ENCODE data around the gene INHBB. TPM values are rescaled to one million over a fixed set of nuclear protein-coding genes. Genes with fewer than 3 reads are reported as not detected.

The INHBB gene
- total RNA-seq, 2 donors from 2014 or later, result not detected

DNA sequence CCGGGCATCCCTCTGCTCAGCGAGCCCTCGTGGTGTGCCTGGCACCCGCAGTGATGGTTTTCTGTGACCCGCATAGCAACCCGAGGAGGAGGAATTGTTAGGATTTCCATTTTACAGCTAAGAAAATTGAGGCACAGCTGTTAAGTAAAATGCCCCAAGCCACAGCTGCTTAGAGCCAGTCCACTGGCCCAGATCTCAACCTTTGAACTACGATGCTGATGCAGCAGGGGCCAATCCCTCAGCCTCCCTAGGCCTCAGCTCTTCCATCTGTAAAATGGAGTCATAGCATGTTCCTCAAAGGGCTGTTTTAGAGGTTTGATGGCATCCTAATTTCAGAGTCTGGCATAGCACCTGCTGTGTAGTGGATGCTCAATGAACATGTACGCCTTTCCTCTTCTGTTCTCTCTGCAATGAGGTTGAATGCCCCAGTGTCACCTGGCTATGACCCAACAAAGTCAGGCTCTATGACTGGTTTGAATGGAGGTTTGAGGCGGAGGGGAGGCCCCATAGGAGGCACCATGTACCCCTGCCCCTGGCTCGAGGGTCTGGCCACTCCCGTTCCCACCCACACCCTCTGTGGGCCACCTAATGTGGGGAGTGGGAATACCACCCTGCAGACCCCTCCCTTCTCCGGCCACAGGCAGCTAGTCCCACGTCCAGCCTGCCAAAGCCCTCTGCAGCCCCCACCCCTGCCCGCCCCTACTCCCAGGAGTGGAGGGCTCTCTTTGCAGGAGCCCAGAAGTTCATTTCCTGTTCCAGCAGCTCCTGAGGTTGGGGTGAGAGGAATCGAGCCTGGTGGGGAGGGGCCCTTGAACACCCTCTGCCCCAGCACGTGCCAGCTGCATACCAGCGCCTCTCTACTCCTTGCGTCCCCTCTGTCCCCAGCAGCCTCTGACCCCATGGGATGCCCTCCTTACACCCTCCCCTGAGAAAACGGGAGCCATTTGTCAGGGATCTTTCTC lies 31.0 kb downstream of the INHBB start:
- H3K4me1 Mint-ChIP-seq (ENCODE audit: low read depth in 2 of 2), result no peaks in the 10 kb centered on the region
- ATAC-seq, result no peak
- no peaks in the 10 kb centered on the region for H3K36me3 Mint-ChIP-seq
- no peak overlapping the region for H3K4me3 Mint-ChIP-seq
- peaks cover 0 to 5% of the 10 kb centered on the region in 2 donors for H3K27me3 Mint-ChIP-seq
- DNase-seq (ENCODE audit: low spot score), result no peak
- H3K27ac Mint-ChIP-seq, result no peak overlapping the region
- H3K9me3 Mint-ChIP-seq, result no peaks in the 10 kb centered on the region

DNA sequence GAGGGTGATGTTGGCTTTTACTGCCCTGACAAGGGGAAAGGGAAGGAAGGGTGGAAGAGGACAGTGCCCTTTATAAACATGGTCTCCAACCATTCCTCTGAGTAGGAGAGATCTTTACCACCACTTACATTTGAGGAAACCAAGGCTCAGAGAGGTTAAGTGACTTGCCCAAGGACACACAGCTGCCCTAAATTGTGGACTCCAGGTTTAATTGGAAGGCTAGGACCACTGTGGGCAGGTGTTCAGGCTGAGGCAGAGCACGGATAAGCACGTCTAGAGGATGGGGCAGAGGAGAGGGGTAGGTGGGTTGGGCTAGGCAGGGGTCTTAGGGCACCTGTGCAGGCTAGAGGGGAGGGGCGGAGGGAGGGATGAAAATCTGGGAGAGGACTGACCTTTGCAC lies 32.7 kb downstream of the INHBB start:
- ATAC-seq, result no peak
- H3K9me3 Mint-ChIP-seq, result no peaks in the 10 kb centered on the region
- no peak overlapping the region for H3K4me3 Mint-ChIP-seq
- no peaks in the 10 kb centered on the region for H3K4me1 Mint-ChIP-seq (ENCODE audit: low read depth in 2 of 2)
- peaks cover 0 to 5% of the 10 kb centered on the region in 2 donors for H3K27me3 Mint-ChIP-seq
- H3K36me3 Mint-ChIP-seq, result no peaks in the 10 kb centered on the region
- no peak overlapping the region for H3K27ac Mint-ChIP-seq
- no peak for DNase-seq (ENCODE audit: low spot score)

DNA sequence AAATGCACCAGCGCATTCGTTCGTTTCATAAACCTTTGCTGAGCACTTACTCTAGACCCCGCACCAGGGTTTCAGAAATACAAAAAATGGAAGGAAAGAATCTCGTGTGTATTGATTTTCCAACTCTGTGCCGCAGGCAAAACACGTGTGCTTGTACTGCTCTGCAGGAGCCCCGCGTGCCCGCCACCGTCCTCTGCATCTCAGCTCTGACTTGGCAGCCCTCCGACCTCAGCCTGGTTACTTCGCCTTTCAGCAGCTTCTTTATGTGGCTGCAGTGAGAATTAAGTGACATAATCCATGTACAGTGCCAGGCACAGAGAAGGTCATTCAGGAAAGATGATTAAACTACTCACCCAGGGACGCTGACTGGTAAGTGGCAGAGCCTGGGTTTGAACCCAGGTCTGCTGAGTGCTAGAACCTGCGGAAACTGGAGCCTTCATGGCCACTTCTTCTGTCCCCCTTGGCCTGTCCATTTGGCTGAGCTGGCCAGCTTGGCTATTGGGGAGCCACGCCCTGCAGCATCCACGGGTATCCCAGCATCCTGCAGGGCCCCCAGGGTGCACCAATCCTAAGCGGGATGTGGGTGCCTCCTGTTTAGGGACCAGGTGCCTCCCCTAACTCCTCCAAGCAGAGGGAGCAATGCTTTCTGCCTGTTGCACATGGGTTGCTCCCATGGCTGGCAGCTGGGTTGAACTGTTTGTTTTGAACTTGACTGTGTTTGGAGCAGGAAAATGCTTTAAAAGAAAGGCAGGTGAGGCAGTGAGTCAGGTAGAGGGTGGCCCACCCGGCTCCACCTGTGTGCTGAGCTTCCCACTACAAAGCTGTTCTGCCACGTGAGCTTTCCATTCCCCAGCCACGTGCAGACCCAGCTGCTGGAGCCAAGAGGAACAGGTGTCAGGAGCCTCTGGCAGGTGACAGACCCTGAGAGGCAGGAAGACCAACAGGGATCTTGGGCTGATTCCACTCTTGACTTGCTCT lies 34.3 kb downstream of the INHBB start:
- DNase-seq (ENCODE audit: low spot score) (no peak), ATAC-seq (no peak)
- Mint-ChIP-seq H3K27ac (no peak overlapping the region), H3K27me3 (peaks cover 0 to 5% of the 10 kb centered on the region in 2 donors), H3K4me1 (ENCODE audit: low read depth in 2 of 2) (no peaks in the 10 kb centered on the region), H3K4me3 (no peak overlapping the region), H3K36me3 (no peaks in the 10 kb centered on the region), H3K9me3 (no peaks in the 10 kb centered on the region)

DNA sequence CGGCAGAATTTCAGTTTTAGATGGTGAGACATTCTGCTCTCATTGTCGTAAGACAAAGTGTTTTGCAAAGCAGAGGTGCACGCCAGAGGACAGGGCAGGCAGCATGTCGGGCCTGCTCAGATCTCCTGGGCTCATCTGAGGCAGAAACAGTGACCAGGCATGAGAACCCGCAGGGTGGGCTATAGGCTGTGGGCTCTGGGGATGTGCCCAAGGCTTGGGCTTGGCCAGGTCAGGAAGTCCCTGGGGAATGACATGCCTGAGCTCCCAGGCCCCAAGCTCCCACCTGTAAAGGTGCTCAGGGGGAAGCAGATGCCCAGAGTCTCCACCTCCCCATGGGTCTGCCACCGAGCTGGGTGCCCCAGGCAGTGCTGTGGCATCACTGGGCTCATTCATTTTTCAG lies 35.3 kb downstream of the INHBB start:
- H3K9me3 Mint-ChIP-seq, result no peaks in the 10 kb centered on the region
- ATAC-seq, result no peak
- H3K4me1 Mint-ChIP-seq (ENCODE audit: low read depth in 2 of 2), result no peaks in the 10 kb centered on the region
- no peaks in the 10 kb centered on the region for H3K36me3 Mint-ChIP-seq
- H3K4me3 Mint-ChIP-seq, result no peak overlapping the region
- peaks cover 0 to 5% of the 10 kb centered on the region in 2 donors for H3K27me3 Mint-ChIP-seq
- H3K27ac Mint-ChIP-seq, result no peak overlapping the region
- DNase-seq (ENCODE audit: low spot score), result no peak

DNA sequence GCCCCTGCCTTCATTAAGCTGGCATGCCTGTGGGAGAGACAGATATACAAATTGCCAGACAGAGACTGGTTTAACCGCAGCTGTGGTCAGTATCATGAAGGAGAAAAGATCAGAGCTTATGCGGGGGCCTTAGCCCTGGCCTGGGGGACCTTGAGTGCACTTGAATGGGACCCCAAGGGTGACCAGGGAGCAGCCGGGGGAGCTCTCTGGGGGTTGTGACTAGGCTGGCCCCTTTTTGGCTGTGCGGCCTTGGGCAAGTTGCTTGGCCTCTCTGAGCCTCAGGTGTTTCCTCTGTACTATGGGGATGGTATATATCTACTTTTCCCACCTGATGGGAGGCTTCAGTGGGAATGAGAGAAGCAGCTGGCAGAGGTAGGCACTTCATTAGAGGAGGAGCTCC lies 35.7 kb downstream of the INHBB start:
- Mint-ChIP-seq H3K4me1 (ENCODE audit: low read depth in 2 of 2) (no peaks in the 10 kb centered on the region), H3K27ac (no peak overlapping the region), H3K4me3 (no peak overlapping the region), H3K27me3 (peaks cover 0 to 5% of the 10 kb centered on the region in 2 donors), H3K36me3 (no peaks in the 10 kb centered on the region), H3K9me3 (no peaks in the 10 kb centered on the region)
- DNase-seq (ENCODE audit: low spot score) (no peak), ATAC-seq (no peak)

DNA sequence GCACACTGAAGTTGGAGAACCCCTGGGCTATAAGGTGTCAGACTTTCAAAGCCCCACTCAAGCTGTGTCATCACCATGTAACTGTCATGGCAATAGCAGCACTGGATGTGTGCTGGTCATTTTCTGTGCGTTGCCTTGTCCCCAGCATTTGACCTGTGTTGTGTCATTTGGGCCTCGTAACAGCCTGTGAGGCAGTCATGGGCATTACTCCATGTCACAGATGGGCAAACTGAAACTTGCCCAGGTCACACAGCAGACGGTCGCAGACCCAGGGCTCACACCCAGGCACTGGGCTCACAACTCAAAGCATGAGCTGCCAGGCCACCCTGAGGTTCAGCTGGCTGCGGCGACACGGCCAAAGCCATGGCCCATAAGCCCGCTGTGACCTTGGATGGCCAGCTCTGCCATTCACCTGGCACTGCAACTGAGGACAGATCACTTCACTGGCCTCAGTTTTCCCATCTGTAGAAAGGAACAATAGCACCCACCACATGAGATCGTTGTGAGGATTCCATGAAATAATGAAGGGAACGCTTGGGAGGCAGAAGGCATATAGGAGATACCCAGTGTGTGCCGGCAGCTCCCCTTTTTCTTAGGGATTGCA lies 36.7 kb downstream of the INHBB start:
- DNase-seq (ENCODE audit: low spot score) (no peak), ATAC-seq (no peak)
- no peaks in the 10 kb centered on the region for H3K9me3 Mint-ChIP-seq
- no peaks in the 10 kb centered on the region for H3K36me3 Mint-ChIP-seq
- peaks cover 0 to 3% of the 10 kb centered on the region in 2 donors for H3K27me3 Mint-ChIP-seq
- H3K4me1 Mint-ChIP-seq (ENCODE audit: low read depth in 2 of 2), result no peaks in the 10 kb centered on the region
- no peak overlapping the region for H3K27ac Mint-ChIP-seq
- H3K4me3 Mint-ChIP-seq, result no peak overlapping the region

DNA sequence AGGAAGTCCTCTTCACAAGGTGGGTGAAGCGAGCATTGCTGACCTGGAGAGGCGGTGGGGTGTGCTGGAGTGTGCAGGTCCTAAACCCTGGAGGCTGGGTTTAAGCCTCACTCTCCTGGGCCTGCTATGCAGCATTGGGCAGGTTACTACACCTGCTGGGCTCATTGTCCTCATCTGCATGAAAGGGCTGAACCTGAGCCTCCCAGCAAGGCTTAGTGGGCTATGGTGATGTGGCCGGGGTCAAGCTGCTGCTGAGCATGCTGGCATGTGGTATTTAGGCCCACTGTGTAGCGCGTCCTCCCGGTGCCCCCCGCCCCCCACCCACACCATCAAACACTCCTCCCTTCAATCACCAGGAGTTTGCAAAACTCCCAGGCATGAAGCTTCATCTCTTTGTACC lies 37.3 kb downstream of the INHBB start:
- H3K27ac Mint-ChIP-seq, result no peak overlapping the region
- no peaks in the 10 kb centered on the region for H3K4me1 Mint-ChIP-seq (ENCODE audit: low read depth in 2 of 2)
- ATAC-seq, result no peak
- no peaks in the 10 kb centered on the region for H3K27me3 Mint-ChIP-seq
- DNase-seq (ENCODE audit: low spot score), result no peak
- H3K9me3 Mint-ChIP-seq, result no peaks in the 10 kb centered on the region
- no peaks in the 10 kb centered on the region for H3K36me3 Mint-ChIP-seq
- H3K4me3 Mint-ChIP-seq, result no peak overlapping the region

DNA sequence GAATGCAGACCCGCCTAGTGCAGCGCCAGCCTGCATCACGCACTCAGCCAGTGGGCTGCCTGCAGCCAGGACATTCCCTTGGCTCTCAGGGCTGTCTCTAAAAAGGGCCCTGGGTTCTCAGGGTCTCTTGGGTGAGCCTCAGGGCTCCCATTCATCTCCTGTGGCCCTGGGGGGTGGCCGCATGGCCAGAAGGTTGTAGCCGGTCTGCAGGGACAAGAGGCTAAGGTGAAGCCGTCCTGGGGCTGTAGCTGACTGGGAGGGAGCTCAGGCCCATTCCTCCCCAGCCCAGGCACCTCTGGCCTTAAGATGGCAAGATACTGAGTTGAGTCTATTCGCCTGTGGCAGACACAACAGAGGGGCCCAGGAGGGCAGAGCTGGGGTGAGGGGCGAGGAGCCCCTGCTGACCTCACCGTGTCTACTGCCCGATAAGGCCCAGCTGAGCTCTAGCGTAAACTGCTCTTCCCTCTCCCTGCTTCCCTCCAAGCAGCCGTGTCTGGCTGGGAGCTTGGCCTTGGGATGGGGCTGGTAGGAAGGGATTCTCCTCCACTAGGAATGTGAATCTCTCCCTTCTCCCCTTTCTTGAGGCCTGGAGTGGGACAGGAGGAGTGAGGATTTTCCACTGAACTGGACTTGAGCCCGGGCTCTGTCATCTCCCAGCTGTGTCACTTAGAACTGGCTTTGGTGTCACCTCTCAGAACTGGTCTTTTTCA lies 37.9 kb downstream of the INHBB start:
- no peaks in the 10 kb centered on the region for H3K9me3 Mint-ChIP-seq
- H3K27ac Mint-ChIP-seq, result no peak overlapping the region
- no peaks in the 10 kb centered on the region for H3K27me3 Mint-ChIP-seq
- DNase-seq (ENCODE audit: low spot score) (no peak), ATAC-seq (no peak)
- H3K36me3 Mint-ChIP-seq, result no peaks in the 10 kb centered on the region
- H3K4me3 Mint-ChIP-seq, result no peak overlapping the region
- no peaks in the 10 kb centered on the region for H3K4me1 Mint-ChIP-seq (ENCODE audit: low read depth in 2 of 2)

DNA sequence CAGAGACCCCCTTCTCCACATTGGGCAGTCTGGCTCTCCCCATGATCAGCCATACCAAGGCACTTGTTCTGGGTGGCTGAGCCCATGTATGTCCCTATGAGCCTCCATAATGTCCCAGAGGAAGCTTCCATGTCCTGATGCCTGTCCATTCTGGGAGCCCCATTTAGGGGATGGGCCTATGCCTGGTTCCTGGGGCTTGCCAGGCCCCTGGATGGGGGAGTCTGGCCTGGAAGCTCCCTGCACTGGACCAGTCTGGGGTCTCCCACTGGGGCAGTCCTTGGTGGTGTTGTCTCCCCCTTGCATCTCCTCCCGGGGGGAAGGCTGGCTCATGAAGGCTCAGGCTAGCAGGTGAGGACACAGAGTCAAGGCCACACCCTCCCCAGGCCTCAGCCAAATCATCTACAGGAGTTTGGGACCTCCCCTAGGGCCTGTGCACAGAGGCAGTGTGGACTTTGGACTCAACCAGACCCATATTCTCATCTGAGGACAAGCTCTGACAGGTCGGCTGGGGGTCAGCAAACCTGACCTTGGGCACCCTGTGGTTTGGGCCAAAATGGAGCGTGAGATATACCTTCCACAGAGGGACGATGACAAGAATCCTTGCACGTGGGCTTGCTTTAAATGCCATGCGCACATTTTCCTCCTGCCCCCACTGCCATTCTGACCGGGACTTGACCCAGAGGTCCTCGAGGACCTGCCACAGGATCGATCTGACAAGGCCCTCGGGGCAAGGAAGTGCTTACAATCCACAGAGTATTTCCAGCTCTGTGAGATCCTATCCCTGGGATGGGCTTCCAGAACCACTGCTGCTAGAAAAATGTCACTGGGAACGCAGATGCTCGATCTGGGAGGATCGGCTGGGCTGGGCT lies 38.8 kb downstream of the INHBB start:
- H3K4me3 Mint-ChIP-seq, result no peak overlapping the region
- no peak overlapping the region for H3K27ac Mint-ChIP-seq
- H3K4me1 Mint-ChIP-seq (ENCODE audit: low read depth in 2 of 2), result no peaks in the 10 kb centered on the region
- DNase-seq (ENCODE audit: low spot score) (no peak), ATAC-seq (no peak)
- H3K27me3 Mint-ChIP-seq, result peaks cover 0 to 6% of the 10 kb centered on the region in 2 donors
- no peaks in the 10 kb centered on the region for H3K9me3 Mint-ChIP-seq
- H3K36me3 Mint-ChIP-seq, result no peaks in the 10 kb centered on the region

DNA sequence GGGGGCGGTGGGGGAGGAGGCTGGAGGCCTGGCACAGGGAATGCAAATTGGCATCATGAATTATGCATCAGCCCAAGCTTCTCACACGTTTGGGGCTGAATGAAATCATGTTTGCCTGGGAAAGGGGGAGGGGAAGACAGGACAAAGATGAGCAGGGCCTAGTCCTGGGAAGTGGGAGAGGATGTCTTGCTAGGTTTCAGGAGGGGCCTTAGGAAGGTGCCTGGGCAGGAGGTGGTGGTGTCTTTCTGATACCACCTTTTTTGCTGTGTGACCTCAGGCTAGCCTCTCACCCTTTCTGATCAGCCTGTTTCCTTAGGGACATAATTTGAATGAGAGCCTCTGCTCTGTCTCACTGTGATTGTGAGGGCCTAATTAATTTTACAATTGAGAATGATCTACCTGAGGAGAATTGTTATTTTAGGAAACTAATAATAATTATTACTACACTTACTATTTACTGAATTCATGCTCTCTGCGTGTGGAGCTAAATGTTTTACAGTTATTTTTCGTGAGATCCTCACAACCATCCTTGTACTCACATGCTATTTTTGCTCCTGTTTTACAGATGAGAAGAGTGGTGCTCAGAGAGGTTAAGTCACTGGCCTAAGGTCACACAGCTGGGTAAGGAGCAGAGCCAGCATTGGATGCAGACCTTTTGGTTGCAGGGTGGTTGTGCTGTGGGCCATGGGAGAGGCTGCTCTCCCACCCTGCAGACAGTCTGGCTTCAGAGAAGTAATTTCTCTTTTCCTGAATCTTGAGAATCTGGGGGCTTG lies 39.6 kb downstream of the INHBB start:
- ATAC-seq (no peak), DNase-seq (ENCODE audit: low spot score) (peak; percentile 51)
- Mint-ChIP-seq H3K27me3 (peaks cover 0 to 7% of the 10 kb centered on the region in 2 donors), H3K4me3 (no peak overlapping the region), H3K9me3 (no peaks in the 10 kb centered on the region), H3K4me1 (ENCODE audit: low read depth in 2 of 2) (no peaks in the 10 kb centered on the region), H3K36me3 (no peaks in the 10 kb centered on the region), H3K27ac (no peak overlapping the region)

DNA sequence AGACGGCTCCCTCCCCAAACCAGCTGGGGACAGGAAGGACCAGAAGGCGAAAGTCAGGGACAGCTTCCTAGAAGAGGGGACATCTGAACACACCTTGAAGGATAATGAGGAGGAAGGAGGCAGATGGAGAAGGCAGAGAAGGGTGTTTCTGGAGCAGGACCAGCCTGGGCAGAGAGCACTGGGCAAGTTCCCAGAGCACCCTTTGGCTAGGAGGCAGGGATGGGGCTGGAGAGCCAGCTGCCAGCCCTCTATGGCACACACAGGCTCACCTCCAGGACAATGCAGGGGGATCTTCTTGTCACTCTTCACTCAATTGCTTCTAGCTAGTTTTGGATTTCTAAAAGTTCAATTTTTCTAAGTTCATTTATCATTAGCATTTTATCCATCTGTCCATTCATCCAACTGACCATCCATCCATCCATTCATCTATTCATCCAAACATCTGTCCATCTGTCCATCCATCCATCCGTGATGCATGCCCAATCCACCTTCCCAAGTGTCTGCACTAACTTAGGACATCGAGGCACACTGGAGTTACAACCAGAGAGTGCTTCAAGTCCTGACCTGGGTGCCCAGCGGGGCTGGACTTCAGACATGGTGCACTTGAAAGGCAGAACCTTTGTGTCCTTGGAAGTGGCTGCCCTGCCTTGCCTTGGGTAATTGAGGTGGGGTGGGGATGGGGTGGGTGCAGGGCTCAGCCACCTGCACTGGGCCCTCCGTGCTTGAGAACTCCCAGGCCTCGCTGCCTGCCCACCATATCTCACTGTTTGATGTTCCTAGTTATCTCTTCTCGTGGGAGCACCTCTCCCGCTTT lies 42.5 kb downstream of the INHBB start:
- Mint-ChIP-seq H3K27ac (no peak overlapping the region), H3K27me3 (peaks cover 0 to 7% of the 10 kb centered on the region in 2 donors), H3K4me3 (no peak overlapping the region)

More for the DNA sequence above, 42.5 kb downstream of the INHBB start:
- Mint-ChIP-seq H3K9me3 (no peaks in the 10 kb centered on the region), H3K4me1 (ENCODE audit: low read depth in 2 of 2) (peaks cover 2 to 3% of the 10 kb centered on the region in 2 donors), H3K36me3 (no peaks in the 10 kb centered on the region)
- ATAC-seq (no peak), DNase-seq (ENCODE audit: low spot score) (no peak)

All from natural killer cell treated with Interleukin-12 subunit alpha and Interleukin-12 subunit beta and Interleukin-15 and Interleukin-18, amount 100 ng/mL, for 72 hours (primary cell).